HepG2 (cell line): ENCODE data around the gene ETS1. TPM values are rescaled to one million over a fixed set of nuclear protein-coding genes. Genes with fewer than 3 reads are reported as not detected.

Source experiments
- LRRFIP1 ChIP-seq: sonication (generic); formaldehyde crosslinking; conservative IDR thresholded peaks from 2 replicates; pipeline ENCODE4 v1.4.0; 2020; ENCODE audit warnings: missing genetic modification reagents
- MBD4 ChIP-seq: IDR thresholded peaks from 2 replicates; pipeline ENCODE4 v1.6.1; 2012; ENCODE audit warnings: low read length, inconsistent platforms, borderline replicate concordance
- MTA3 ChIP-seq: sonication (generic); formaldehyde crosslinking; IDR thresholded peaks from 2 replicates; pipeline ENCODE4 v1.4.0; 2020; ENCODE audit warnings: missing genetic modification reagents
- NCOR1 ChIP-seq: fragments of 200-600 bp; sonication (generic); IDR thresholded peaks from 2 replicates; pipeline ENCODE4 v1.7.0; 2017; ENCODE audit warnings: antibody characterized with exemption, low read length, borderline replicate concordance
- SALL1 ChIP-seq: sonication (generic); formaldehyde crosslinking; IDR thresholded peaks from 2 replicates; pipeline ENCODE4 v1.8.0; 2022; ENCODE audit warnings: mild to moderate bottlenecking, missing genetic modification reagents
- ZEB1 ChIP-seq: IDR thresholded peaks from 2 replicates; pipeline ENCODE4 v1.6.1; 2012; ENCODE audit warnings: mild to moderate bottlenecking, low read depth, inconsistent platforms; ENCODE audit not compliant: insufficient replicate concordance
- ZNF580 ChIP-seq: IDR thresholded peaks from 2 replicates; pipeline ENCODE4 v1.6.1; 2016; ENCODE audit warnings: low read depth, borderline replicate concordance
- ZNF790 ChIP-seq: sonication (generic); formaldehyde crosslinking; IDR thresholded peaks from 2 replicates; pipeline ENCODE4 v1.8.0; 2022; ENCODE audit warnings: missing genetic modification reagents, mild to moderate bottlenecking, borderline replicate concordance
- ZSCAN22 ChIP-seq: sonication (generic); formaldehyde crosslinking; IDR thresholded peaks from 2 replicates; pipeline ENCODE4 v1.4.0; 2020; ENCODE audit warnings: mild to moderate bottlenecking, missing genetic modification reagents
- polyA plus RNA-seq, 8 experiments: library from polyadenylated mRNA; depleted of rRNA in 3 of 8; stranded (reverse) in 7 of 8; unstranded in 1 of 8; fragments of >200 nt; fragmentation: Illumina TruSeq in 4 of 8; extraction: Trizol in 4 of 8; gene quantifications; 2 replicates each; pipeline versions ENCODE4 v1.2.1 to v1.2.3, GENCODE V29; 2011 to 2016; ENCODE audit warnings: low read depth in 4 of 8, missing spikeins in 1 of 8, mixed read lengths in 1 of 8; ENCODE audit not compliant: insufficient read depth in 1 of 8
- total RNA-seq, 5 experiments: library from RNA; depleted of rRNA; stranded (reverse); fragments of >200 nt; fragmentation: Illumina TruSeq; extraction: Trizol; gene quantifications; 2 replicates each; pipeline ENCODE4 v1.2.3, GENCODE V29; 2016; ENCODE audit warnings: low read depth in 1 of 5
- TF ChIP-seq, protein P1 (sequence below): sonication (generic); formaldehyde crosslinking; IDR thresholded peaks from 2 replicates; pipeline ENCODE4 v1.9.0; 2021; ENCODE audit warnings: mild to moderate bottlenecking, missing genetic modification reagents
- TF ChIP-seq, protein P2 (sequence below): IDR thresholded peaks from 2 replicates; pipeline ENCODE4 v1.6.1; 2012; ENCODE audit warnings: low read depth, low read length, improper control_type of control experiment
- TF ChIP-seq, protein P3 (sequence below): sonication (generic); formaldehyde crosslinking; IDR thresholded peaks from 2 replicates; pipeline ENCODE4 v1.4.0; 2020; ENCODE audit warnings: mild to moderate bottlenecking, low read depth, missing genetic modification reagents

ETS1 gene
- total and polyA plus RNA-seq, 2 of the 13 experiments (the other 11 are each of a cell fraction or from before 2014, with no cell fraction given) = 0.18 to 0.34 TPM

- TF ChIP-seq, protein P1, sequence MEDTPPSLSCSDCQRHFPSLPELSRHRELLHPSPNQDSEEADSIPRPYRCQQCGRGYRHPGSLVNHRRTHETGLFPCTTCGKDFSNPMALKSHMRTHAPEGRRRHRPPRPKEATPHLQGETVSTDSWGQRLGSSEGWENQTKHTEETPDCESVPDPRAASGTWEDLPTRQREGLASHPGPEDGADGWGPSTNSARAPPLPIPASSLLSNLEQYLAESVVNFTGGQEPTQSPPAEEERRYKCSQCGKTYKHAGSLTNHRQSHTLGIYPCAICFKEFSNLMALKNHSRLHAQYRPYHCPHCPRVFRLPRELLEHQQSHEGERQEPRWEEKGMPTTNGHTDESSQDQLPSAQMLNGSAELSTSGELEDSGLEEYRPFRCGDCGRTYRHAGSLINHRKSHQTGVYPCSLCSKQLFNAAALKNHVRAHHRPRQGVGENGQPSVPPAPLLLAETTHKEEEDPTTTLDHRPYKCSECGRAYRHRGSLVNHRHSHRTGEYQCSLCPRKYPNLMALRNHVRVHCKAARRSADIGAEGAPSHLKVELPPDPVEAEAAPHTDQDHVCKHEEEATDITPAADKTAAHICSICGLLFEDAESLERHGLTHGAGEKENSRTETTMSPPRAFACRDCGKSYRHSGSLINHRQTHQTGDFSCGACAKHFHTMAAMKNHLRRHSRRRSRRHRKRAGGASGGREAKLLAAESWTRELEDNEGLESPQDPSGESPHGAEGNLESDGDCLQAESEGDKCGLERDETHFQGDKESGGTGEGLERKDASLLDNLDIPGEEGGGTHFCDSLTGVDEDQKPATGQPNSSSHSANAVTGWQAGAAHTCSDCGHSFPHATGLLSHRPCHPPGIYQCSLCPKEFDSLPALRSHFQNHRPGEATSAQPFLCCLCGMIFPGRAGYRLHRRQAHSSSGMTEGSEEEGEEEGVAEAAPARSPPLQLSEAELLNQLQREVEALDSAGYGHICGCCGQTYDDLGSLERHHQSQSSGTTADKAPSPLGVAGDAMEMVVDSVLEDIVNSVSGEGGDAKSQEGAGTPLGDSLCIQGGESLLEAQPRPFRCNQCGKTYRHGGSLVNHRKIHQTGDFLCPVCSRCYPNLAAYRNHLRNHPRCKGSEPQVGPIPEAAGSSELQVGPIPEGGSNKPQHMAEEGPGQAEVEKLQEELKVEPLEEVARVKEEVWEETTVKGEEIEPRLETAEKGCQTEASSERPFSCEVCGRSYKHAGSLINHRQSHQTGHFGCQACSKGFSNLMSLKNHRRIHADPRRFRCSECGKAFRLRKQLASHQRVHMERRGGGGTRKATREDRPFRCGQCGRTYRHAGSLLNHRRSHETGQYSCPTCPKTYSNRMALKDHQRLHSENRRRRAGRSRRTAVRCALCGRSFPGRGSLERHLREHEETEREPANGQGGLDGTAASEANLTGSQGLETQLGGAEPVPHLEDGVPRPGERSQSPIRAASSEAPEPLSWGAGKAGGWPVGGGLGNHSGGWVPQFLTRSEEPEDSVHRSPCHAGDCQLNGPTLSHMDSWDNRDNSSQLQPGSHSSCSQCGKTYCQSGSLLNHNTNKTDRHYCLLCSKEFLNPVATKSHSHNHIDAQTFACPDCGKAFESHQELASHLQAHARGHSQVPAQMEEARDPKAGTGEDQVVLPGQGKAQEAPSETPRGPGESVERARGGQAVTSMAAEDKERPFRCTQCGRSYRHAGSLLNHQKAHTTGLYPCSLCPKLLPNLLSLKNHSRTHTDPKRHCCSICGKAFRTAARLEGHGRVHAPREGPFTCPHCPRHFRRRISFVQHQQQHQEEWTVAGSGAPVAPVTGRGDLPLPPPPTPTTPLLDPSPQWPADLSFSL (CRISPR knock-in tag) = no peak
- peak; percentile 42; the same call in 1 of the 2 replicates for TF ChIP-seq NCOR1
- TF ChIP-seq ZNF790 (CRISPR knock-in tag) = no peak
- peak; percentile 47; the same call in 1 of the 2 replicates for TF ChIP-seq ZNF580 (CRISPR knock-in tag)
- peak; percentile 43; the same call in 1 of the 2 replicates for TF ChIP-seq SALL1 (CRISPR knock-in tag)
- TF ChIP-seq MTA3 (CRISPR knock-in tag) = no peak
- TF ChIP-seq, protein P2, sequence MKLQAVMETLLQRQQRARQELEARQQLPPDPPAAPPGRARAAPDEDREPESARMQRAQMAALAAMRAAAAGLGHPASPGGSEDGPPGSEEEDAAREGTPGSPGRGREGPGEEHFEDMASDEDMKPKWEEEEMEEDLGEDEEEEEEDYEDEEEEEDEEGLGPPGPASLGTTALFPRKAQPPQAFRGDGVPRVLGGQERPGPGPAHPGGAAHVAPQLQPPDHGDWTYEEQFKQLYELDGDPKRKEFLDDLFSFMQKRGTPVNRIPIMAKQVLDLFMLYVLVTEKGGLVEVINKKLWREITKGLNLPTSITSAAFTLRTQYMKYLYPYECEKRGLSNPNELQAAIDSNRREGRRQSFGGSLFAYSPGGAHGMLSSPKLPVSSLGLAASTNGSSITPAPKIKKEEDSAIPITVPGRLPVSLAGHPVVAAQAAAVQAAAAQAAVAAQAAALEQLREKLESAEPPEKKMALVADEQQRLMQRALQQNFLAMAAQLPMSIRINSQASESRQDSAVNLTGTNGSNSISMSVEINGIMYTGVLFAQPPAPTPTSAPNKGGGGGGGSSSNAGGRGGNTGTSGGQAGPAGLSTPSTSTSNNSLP = peak; percentile 39; the same call in 1 of the 2 replicates
- no peak for TF ChIP-seq ZSCAN22
- no peak for TF ChIP-seq MBD4
- TF ChIP-seq ZEB1 = peak; percentile 79
- TF ChIP-seq, protein P3, sequence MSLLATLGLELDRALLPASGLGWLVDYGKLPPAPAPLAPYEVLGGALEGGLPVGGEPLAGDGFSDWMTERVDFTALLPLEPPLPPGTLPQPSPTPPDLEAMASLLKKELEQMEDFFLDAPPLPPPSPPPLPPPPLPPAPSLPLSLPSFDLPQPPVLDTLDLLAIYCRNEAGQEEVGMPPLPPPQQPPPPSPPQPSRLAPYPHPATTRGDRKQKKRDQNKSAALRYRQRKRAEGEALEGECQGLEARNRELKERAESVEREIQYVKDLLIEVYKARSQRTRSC = no peak
- TF ChIP-seq LRRFIP1 (CRISPR knock-in tag) = no peak
These were observed 139.0 kb downstream of the ETS1 start (continued) for GRCh38 chr11:128448200-128448886.
